GM23338 (cell line): ENCODE results near the gene ITGB3. TPM values are rescaled to one million over a fixed set of nuclear protein-coding genes. Genes with fewer than 3 reads are reported as not detected.

ENCODE experiments used
- ATAC-seq: fragments of 200-7000 bp; cut with Tn5 transposase; 3 replicates; pipeline ENCODE4 v1.9.1; 2020
- DNase-seq: peaks from one replicate; pipeline ENCODE4 v3.0.0-alpha.2; 2015; ENCODE audit warnings: low spot score
- H2AFZ ChIP-seq: fragments of 200-600 bp; sonication (generic); 2 replicates; pipeline ENCODE4 v1.8.0; 2016; ENCODE audit warnings: antibody characterized with exemption, mild to moderate bottlenecking, moderate library complexity
- H3F3A ChIP-seq: fragments of 200-600 bp; sonication (generic); replicated peaks from 2 replicates; pipeline ENCODE4 v1.8.0; 2017; ENCODE audit warnings: antibody characterized with exemption, mixed run types, low read depth
- H3K27ac ChIP-seq: fragments of 200-600 bp; sonication (generic); 2 replicates; pipeline ENCODE4 v1.6.1; 2016; ENCODE audit warnings: low read depth
- H3K27me3 ChIP-seq: fragments of 200-600 bp; sonication (generic); 2 replicates; pipeline ENCODE4 v1.8.0; 2016; ENCODE audit warnings: mild to moderate bottlenecking, mixed run types, moderate library complexity; ENCODE audit not compliant: insufficient read depth
- H3K36me3 ChIP-seq: fragments of 200-600 bp; sonication (generic); 2 replicates; pipeline ENCODE4 v1.8.0; 2016; ENCODE audit warnings: mild to moderate bottlenecking; ENCODE audit not compliant: insufficient read depth
- H3K4me1 ChIP-seq: fragments of 200-600 bp; sonication (generic); 2 replicates; pipeline ENCODE4 v1.8.0; 2016; ENCODE audit warnings: mild to moderate bottlenecking, moderate library complexity; ENCODE audit not compliant: insufficient read depth
- H3K4me2 ChIP-seq: fragments of 200-600 bp; sonication (generic); 2 replicates; pipeline ENCODE4 v1.7.1; 2017; ENCODE audit warnings: mixed run types
- H3K4me3 ChIP-seq: fragments of 200-600 bp; sonication (generic); 2 replicates; pipeline ENCODE4 v1.6.1; 2016; ENCODE audit warnings: mixed run types
- H3K79me2 ChIP-seq: fragments of 200-600 bp; sonication (generic); replicated peaks from 2 replicates; pipeline ENCODE4 v1.8.0; 2017; ENCODE audit warnings: mild to moderate bottlenecking; ENCODE audit not compliant: insufficient read depth
- H3K9me2 ChIP-seq: fragments of 200-600 bp; sonication (generic); 2 replicates; pipeline ENCODE4 v1.8.0; 2017; ENCODE audit not compliant: insufficient read depth
- H4K20me1 ChIP-seq: fragments of 200-600 bp; sonication (generic); replicated peaks from 2 replicates; pipeline ENCODE4 v1.8.0; 2017; ENCODE audit warnings: mild to moderate bottlenecking; ENCODE audit not compliant: insufficient read depth
- H3K27ac Mint-ChIP-seq: 2 replicates; pipeline ENCODE4 v1.8.0; 2020; ENCODE audit warnings: inconsistent platforms, mild to moderate bottlenecking, moderate library complexity, mixed read lengths
- H3K27me3 Mint-ChIP-seq: 3 replicates; pipeline ENCODE4 v1.8.0; 2022; ENCODE audit warnings: low read depth, mild to moderate bottlenecking, moderate library complexity, mixed read lengths, inconsistent platforms; ENCODE audit not compliant: insufficient read depth, poor library complexity
- H3K36me3 Mint-ChIP-seq: 3 replicates; pipeline ENCODE4 v1.8.0; 2021; ENCODE audit warnings: low read depth, mild to moderate bottlenecking, inconsistent platforms, moderate library complexity, mixed read lengths
- H3K4me1 Mint-ChIP-seq: 3 replicates; pipeline ENCODE4 v1.8.0; 2020; ENCODE audit warnings: mild to moderate bottlenecking, inconsistent platforms, mixed read lengths
- H3K4me3 Mint-ChIP-seq: 3 replicates; pipeline ENCODE4 v1.8.0; 2021; ENCODE audit warnings: moderate library complexity, mild to moderate bottlenecking, inconsistent platforms, mixed read lengths
- H3K9me3 Mint-ChIP-seq: 3 replicates; pipeline ENCODE4 v1.8.0; 2020; ENCODE audit warnings: moderate library complexity, mild to moderate bottlenecking, inconsistent platforms, mixed read lengths
- CREB1 ChIP-seq: fragments of 250-450 bp; sonication (Bioruptor Pico); IDR thresholded peaks from 2 replicates; pipeline ENCODE4 v1.5.0; 2020; ENCODE audit warnings: low read depth, mild to moderate bottlenecking, moderate library complexity
- ETS1 ChIP-seq: IDR thresholded peaks from 2 replicates; pipeline ENCODE4 v1.6.1; 2016; ENCODE audit warnings: antibody characterized with exemption
- EZH2 ChIP-seq: fragments of 200-600 bp; sonication (generic); IDR thresholded peaks from one replicate; pipeline ENCODE4 v1.8.0; 2017; ENCODE audit warnings: antibody characterized with exemption, mild to moderate bottlenecking, low read depth; ENCODE audit not compliant: unreplicated experiment
- EZH2phosphoT487 ChIP-seq: fragments of 200-600 bp; sonication (generic); IDR thresholded peaks from one replicate; pipeline ENCODE4 v1.8.1; 2018; ENCODE audit warnings: antibody characterized with exemption; ENCODE audit not compliant: unreplicated experiment
- JUNB ChIP-seq: IDR thresholded peaks from one replicate; pipeline ENCODE4 v1.6.1; 2016; ENCODE audit warnings: antibody characterized with exemption; ENCODE audit not compliant: unreplicated experiment
- NANOG ChIP-seq: IDR thresholded peaks from 2 replicates; pipeline ENCODE4 v1.6.1; 2016; ENCODE audit warnings: antibody characterized with exemption, borderline replicate concordance
- POLR2AphosphoS5 ChIP-seq: IDR thresholded peaks from 2 replicates; pipeline ENCODE4 v1.6.1; 2016; ENCODE audit warnings: antibody characterized with exemption, low read depth
- STAT1 ChIP-seq: IDR thresholded peaks from one replicate; pipeline ENCODE4 v1.6.1; 2016; ENCODE audit warnings: antibody characterized with exemption; ENCODE audit not compliant: unreplicated experiment
- ZNF114 ChIP-seq: fragments of 250-450 bp; sonication (Bioruptor Pico); IDR thresholded peaks from 2 replicates; pipeline ENCODE4 v1.5.0; 2020; ENCODE audit warnings: mild to moderate bottlenecking, moderate library complexity
- ZNF331 ChIP-seq: fragments of 250-450 bp; sonication (Bioruptor Pico); IDR thresholded peaks from 2 replicates; pipeline ENCODE4 v1.5.0; 2020; ENCODE audit warnings: low read depth, mild to moderate bottlenecking, moderate library complexity
- polyA plus RNA-seq: library from polyadenylated mRNA; unstranded; fragments of >200 nt; fragmentation: Nextera tagmentation; extraction: Ambion mirVana; gene quantifications from 2 replicates; pipeline ENCODE4 v1.2.1, GENCODE V29; 2016
- total RNA-seq: library from RNA; depleted of rRNA; stranded (reverse); fragments of >200 nt; shearing (Covaris generic); gene quantifications from 2 replicates; pipeline ENCODE4 v1.2.3, GENCODE V29; 2014
- TF ChIP-seq, protein P1 (sequence below): fragments of 250-450 bp; sonication (Bioruptor Pico); IDR thresholded peaks from 2 replicates; pipeline ENCODE4 v1.5.0; 2020; ENCODE audit warnings: mild to moderate bottlenecking, moderate library complexity
- TF ChIP-seq, protein P2 (sequence below): IDR thresholded peaks from one replicate; pipeline ENCODE4 v1.6.1; 2018; ENCODE audit warnings: antibody characterized with exemption; ENCODE audit not compliant: unreplicated experiment
- TF ChIP-seq, protein P3 (sequence below), 2 experiments: fragments of 200-600 bp in 1 of 2; sonication (generic) in 1 of 2; conservative IDR thresholded peaks; 2 replicates each; pipeline versions ENCODE4 v1.5.1 to v1.6.1; 2016 to 2017; ENCODE audit warnings: antibody characterized with exemption in 2 of 2, low read depth in 2 of 2, mild to moderate bottlenecking in 2 of 2, moderate library complexity in 1 of 2

ITGB3 gene
- total and polyA plus RNA-seq, 2 experiments from 2014 or later: 0.52 TPM; not detected in 1

GRCh38 chr17:47280072-47280811 lies 26.6 kb downstream of the ITGB3 start:
- H3K9me2 ChIP-seq: peaks cover 6% of the 10 kb centered on the region; the same call in 1 of the 2 replicates
- H3K27ac Mint-ChIP-seq: no peak overlapping the region
- H3K79me2 ChIP-seq: no peaks in the 10 kb centered on the region
- no peaks in the 10 kb centered on the region; the same call in 1 of the 2 replicates for H4K20me1 ChIP-seq
- peaks cover 23% of the 10 kb centered on the region for H3K4me1 ChIP-seq
- ATAC-seq (no peak), DNase-seq (no peak)
- peaks cover 17% of the 10 kb centered on the region for H3K27me3 Mint-ChIP-seq
- H3K36me3 ChIP-seq: no peaks in the 10 kb centered on the region
- H3K4me3 ChIP-seq: no peak overlapping the region
- no peak overlapping the region for H3K4me2 ChIP-seq
- H3F3A ChIP-seq: no peaks in the 10 kb centered on the region
- no peak overlapping the region for H3K27ac ChIP-seq
- no peaks in the 10 kb centered on the region for H3K27me3 ChIP-seq
- no peaks in the 10 kb centered on the region; the same call in 2 of the 3 replicates for H3K9me3 Mint-ChIP-seq
- no peak for TF ChIP-seq NANOG
- no peak for TF ChIP-seq CREB1
- no peak for TF ChIP-seq POLR2AphosphoS5
- no peak for TF ChIP-seq EZH2phosphoT487
- TF ChIP-seq STAT1: no peak
- no peak for TF ChIP-seq EZH2
- TF ChIP-seq ZNF331 (CRISPR knock-in tag): no peak
- TF ChIP-seq JUNB: no peak
- no peak for TF ChIP-seq ETS1
- TF ChIP-seq, protein P1, sequence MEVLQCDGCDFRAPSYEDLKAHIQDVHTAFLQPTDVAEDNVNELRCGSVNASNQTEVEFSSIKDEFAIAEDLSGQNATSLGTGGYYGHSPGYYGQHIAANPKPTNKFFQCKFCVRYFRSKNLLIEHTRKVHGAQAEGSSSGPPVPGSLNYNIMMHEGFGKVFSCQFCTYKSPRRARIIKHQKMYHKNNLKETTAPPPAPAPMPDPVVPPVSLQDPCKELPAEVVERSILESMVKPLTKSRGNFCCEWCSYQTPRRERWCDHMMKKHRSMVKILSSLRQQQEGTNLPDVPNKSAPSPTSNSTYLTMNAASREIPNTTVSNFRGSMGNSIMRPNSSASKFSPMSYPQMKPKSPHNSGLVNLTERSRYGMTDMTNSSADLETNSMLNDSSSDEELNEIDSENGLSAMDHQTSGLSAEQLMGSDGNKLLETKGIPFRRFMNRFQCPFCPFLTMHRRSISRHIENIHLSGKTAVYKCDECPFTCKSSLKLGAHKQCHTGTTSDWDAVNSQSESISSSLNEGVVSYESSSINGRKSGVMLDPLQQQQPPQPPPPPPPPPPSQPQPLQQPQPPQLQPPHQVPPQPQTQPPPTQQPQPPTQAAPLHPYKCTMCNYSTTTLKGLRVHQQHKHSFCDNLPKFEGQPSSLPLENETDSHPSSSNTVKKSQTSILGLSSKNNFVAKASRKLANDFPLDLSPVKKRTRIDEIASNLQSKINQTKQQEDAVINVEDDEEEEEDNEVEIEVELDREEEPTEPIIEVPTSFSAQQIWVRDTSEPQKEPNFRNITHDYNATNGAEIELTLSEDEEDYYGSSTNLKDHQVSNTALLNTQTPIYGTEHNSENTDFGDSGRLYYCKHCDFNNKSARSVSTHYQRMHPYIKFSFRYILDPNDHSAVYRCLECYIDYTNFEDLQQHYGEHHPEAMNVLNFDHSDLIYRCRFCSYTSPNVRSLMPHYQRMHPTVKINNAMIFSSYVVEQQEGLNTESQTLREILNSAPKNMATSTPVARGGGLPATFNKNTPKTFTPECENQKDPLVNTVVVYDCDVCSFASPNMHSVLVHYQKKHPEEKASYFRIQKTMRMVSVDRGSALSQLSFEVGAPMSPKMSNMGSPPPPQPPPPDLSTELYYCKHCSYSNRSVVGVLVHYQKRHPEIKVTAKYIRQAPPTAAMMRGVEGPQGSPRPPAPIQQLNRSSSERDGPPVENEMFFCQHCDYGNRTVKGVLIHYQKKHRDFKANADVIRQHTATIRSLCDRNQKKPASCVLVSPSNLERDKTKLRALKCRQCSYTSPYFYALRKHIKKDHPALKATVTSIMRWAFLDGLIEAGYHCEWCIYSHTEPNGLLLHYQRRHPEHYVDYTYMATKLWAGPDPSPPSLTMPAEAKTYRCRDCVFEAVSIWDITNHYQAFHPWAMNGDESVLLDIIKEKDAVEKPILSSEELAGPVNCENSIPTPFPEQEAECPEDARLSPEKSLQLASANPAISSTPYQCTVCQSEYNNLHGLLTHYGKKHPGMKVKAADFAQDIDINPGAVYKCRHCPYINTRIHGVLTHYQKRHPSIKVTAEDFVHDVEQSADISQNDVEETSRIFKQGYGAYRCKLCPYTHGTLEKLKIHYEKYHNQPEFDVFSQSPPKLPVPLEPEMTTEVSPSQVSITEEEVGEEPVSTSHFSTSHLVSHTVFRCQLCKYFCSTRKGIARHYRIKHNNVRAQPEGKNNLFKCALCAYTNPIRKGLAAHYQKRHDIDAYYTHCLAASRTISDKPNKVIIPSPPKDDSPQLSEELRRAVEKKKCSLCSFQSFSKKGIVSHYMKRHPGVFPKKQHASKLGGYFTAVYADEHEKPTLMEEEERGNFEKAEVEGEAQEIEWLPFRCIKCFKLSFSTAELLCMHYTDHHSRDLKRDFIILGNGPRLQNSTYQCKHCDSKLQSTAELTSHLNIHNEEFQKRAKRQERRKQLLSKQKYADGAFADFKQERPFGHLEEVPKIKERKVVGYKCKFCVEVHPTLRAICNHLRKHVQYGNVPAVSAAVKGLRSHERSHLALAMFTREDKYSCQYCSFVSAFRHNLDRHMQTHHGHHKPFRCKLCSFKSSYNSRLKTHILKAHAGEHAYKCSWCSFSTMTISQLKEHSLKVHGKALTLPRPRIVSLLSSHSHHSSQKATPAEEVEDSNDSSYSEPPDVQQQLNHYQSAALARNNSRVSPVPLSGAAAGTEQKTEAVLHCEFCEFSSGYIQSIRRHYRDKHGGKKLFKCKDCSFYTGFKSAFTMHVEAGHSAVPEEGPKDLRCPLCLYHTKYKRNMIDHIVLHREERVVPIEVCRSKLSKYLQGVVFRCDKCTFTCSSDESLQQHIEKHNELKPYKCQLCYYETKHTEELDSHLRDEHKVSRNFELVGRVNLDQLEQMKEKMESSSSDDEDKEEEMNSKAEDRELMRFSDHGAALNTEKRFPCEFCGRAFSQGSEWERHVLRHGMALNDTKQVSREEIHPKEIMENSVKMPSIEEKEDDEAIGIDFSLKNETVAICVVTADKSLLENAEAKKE (CRISPR knock-in tag): no peak
- TF ChIP-seq, protein P2, sequence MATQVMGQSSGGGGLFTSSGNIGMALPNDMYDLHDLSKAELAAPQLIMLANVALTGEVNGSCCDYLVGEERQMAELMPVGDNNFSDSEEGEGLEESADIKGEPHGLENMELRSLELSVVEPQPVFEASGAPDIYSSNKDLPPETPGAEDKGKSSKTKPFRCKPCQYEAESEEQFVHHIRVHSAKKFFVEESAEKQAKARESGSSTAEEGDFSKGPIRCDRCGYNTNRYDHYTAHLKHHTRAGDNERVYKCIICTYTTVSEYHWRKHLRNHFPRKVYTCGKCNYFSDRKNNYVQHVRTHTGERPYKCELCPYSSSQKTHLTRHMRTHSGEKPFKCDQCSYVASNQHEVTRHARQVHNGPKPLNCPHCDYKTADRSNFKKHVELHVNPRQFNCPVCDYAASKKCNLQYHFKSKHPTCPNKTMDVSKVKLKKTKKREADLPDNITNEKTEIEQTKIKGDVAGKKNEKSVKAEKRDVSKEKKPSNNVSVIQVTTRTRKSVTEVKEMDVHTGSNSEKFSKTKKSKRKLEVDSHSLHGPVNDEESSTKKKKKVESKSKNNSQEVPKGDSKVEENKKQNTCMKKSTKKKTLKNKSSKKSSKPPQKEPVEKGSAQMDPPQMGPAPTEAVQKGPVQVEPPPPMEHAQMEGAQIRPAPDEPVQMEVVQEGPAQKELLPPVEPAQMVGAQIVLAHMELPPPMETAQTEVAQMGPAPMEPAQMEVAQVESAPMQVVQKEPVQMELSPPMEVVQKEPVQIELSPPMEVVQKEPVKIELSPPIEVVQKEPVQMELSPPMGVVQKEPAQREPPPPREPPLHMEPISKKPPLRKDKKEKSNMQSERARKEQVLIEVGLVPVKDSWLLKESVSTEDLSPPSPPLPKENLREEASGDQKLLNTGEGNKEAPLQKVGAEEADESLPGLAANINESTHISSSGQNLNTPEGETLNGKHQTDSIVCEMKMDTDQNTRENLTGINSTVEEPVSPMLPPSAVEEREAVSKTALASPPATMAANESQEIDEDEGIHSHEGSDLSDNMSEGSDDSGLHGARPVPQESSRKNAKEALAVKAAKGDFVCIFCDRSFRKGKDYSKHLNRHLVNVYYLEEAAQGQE: no peak
- TF ChIP-seq, protein P3, sequence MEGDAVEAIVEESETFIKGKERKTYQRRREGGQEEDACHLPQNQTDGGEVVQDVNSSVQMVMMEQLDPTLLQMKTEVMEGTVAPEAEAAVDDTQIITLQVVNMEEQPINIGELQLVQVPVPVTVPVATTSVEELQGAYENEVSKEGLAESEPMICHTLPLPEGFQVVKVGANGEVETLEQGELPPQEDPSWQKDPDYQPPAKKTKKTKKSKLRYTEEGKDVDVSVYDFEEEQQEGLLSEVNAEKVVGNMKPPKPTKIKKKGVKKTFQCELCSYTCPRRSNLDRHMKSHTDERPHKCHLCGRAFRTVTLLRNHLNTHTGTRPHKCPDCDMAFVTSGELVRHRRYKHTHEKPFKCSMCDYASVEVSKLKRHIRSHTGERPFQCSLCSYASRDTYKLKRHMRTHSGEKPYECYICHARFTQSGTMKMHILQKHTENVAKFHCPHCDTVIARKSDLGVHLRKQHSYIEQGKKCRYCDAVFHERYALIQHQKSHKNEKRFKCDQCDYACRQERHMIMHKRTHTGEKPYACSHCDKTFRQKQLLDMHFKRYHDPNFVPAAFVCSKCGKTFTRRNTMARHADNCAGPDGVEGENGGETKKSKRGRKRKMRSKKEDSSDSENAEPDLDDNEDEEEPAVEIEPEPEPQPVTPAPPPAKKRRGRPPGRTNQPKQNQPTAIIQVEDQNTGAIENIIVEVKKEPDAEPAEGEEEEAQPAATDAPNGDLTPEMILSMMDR (conservative IDR thresholded peaks at IDR 0.05; ENCODE audit: low read depth in 2 of 2): no peak
- no peak for TF ChIP-seq ZNF114 (CRISPR knock-in tag)
- H3K4me3 Mint-ChIP-seq: no peak overlapping the region
- no peaks in the 10 kb centered on the region for H3K36me3 Mint-ChIP-seq
- H3K4me1 Mint-ChIP-seq: peaks cover 28% of the 10 kb centered on the region
- no peak overlapping the region for H2AFZ ChIP-seq
